ENCODE results near the gene MINDY1. TPM values are rescaled to one million over a fixed set of nuclear protein-coding genes. Genes with fewer than 3 reads are reported as not detected.

Gene MINDY1
- total and polyA plus RNA-seq, 10 of the 15 experiments (the other 5 are each of a cell fraction or from before 2014, with no cell fraction given), result 0.48 to 8.8 (median 5.0) TPM

GRCh38 chr1:150997126-150997872 is 9.4 kb downstream of the MINDY1 start:
- SMC1A ChIA-PET (ENCODE audit: uncharacterized antibody, unreplicated experiment), result interaction anchor here (2.5 to 4.5 kb wide), 2 partner anchors 9 to 23 kb away, joined by 7 to 34 read pairs; partner anchors contain the start of genes CERS2 and MINDY1
- RAD21 ChIA-PET (ENCODE audit: unreplicated experiment), result interaction anchor here (1.2 to 2.6 kb wide), 4 partner anchors 9 to 102 kb away, joined by 3 to 20 read pairs (median 11); partner anchors contain the start of genes ANXA9 and MINDY1

More at GRCh38 chr1:150997126-150997872, 9.4 kb downstream of the MINDY1 start:
- Histone ChIP-seq H3K9me3 (replicated peaks; ENCODE audit: control insufficient read depth, insufficient read depth, low read length) (no peaks in the 10 kb centered on the region), H3K9ac (ENCODE audit: control insufficient read depth, insufficient read depth, low read length) (no peak overlapping the region), H4K20me1 (ENCODE audit: control insufficient read depth, insufficient read depth) (no peaks in the 10 kb centered on the region), H3K4me2 (ENCODE audit: control insufficient read depth, insufficient read depth) (no peak overlapping the region), H3K4me1 (ENCODE audit: control insufficient read depth, insufficient read depth, low read length) (no peaks in the 10 kb centered on the region), H2AFZ (ENCODE audit: control insufficient read depth, low read depth, low read length) (no peak overlapping the region), H3K79me2 (ENCODE audit: control insufficient read depth, insufficient read depth, low read length) (no peaks in the 10 kb centered on the region), H3K4me3 (no peak overlapping the region), H3K27ac (ENCODE audit: control insufficient read depth, insufficient read depth) (no peak overlapping the region), H3K36me3 (ENCODE audit: control insufficient read depth in 2 of 2, insufficient read depth in 2 of 2, low read length in 1 of 2) (no peaks in the 10 kb centered on the region; a peak in 1 of 4 replicates), H3K27me3 (replicated peaks in 1 of 2; ENCODE audit: control insufficient read depth in 2 of 2, insufficient read depth in 2 of 2, low read length in 1 of 2) (no peaks in the 10 kb centered on the region)
- DNase-seq (ENCODE audit: low read depth, low spot score) (no peak), FAIRE-seq (no peak), ATAC-seq (no peak)
- intact Hi-C loops (cut with micrococcal nuclease; ENCODE audit: unreplicated experiment), result loop anchor here (10.0 kb wide), 1 partner anchor 742 kb away; the partner anchor contains the start of gene CA14
- CTCF ChIA-PET, result interaction anchor here (0.6 to 16.2 kb wide), 8 partner anchors 9 to 742 kb away, joined by 3 to 252 read pairs (median 11); partner anchors contain the start of genes ANXA9, CERS2, MINDY1 and TNFAIP8L2
- no TSS peak for BruUV-seq (replicated peaks)
- TF ChIP-seq RBBP5 (conservative IDR thresholded peaks at IDR 0.05) (no peak), SUPT20H (IDR thresholded peaks at IDR 0.05; ENCODE audit: borderline replicate concordance, control insufficient read depth, low read depth, low read length) (no peak), NR2F1 (conservative IDR thresholded peaks at IDR 0.05) (no peak), HDAC2 (IDR thresholded peaks at IDR 0.05) (no peak), EP300 (IDR thresholded peaks at IDR 0.05; ENCODE audit: borderline replicate concordance in 1 of 2, control insufficient read depth in 1 of 2, low read depth in 2 of 2, low read length in 2 of 2) (no peak), PML (IDR thresholded peaks at IDR 0.05; ENCODE audit: low read length) (no peak), SIX5 (IDR thresholded peaks at IDR 0.05; ENCODE audit: low read depth, low read length, severe bottlenecking) (no peak), NR2C2 (IDR thresholded peaks at IDR 0.05; ENCODE audit: borderline replicate concordance, control insufficient read depth, insufficient read length, low read depth) (no peak), RELA (IDR thresholded peaks at IDR 0.05; ENCODE audit: borderline replicate concordance, partially characterized antibody) (no peak), CUX1 (IDR thresholded peaks at IDR 0.05; ENCODE audit: insufficient replicate concordance, low read depth, low read length) (no peak), TCF7 (IDR thresholded peaks at IDR 0.05; ENCODE audit: borderline replicate concordance) (no peak), SRF (IDR thresholded peaks at IDR 0.05; ENCODE audit: low read depth in 2 of 2, low read length in 2 of 2) (no peak), BHLHE40 (IDR thresholded peaks at IDR 0.05; ENCODE audit: borderline replicate concordance in 1 of 2, low read depth in 2 of 2, low read length in 1 of 2) (no peak), ZNF24 (IDR thresholded peaks at IDR 0.05) (no peak), ZSCAN29 (IDR thresholded peaks at IDR 0.05) (no peak), BMI1 (IDR thresholded peaks at IDR 0.05; ENCODE audit: borderline replicate concordance) (no peak)
- TF ChIP-seq, protein P1, sequence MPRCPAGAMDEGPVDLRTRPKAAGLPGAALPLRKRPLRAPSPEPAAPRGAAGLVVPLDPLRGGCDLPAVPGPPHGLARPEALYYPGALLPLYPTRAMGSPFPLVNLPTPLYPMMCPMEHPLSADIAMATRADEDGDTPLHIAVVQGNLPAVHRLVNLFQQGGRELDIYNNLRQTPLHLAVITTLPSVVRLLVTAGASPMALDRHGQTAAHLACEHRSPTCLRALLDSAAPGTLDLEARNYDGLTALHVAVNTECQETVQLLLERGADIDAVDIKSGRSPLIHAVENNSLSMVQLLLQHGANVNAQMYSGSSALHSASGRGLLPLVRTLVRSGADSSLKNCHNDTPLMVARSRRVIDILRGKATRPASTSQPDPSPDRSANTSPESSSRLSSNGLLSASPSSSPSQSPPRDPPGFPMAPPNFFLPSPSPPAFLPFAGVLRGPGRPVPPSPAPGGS (IDR thresholded peaks at IDR 0.05; ENCODE audit: borderline replicate concordance, insufficient read depth, low read depth, low read length, poor library complexity, severe bottlenecking), result no peak
- in situ Hi-C loops (cut with MboI), result loop anchor here (5.0 kb wide), 1 partner anchor 740 kb away; the partner anchor contains the start of gene CA14
- 75% methylated on average over 20 of the region's 20 CpGs for WGBS (ENCODE audit: insufficient coverage, insufficient replicate concordance, low lambda C conversion rate, missing lambda C conversion rate)
- POLR2A ChIA-PET, result interaction anchor here (0.6 to 0.9 kb wide), 2 partner anchors 111 to 239 kb away, joined by 3 to 5 read pairs; partner anchors contain the start of gene CTXND2
